Measurements from ENCODE around the gene SBNO2. TPM values are rescaled to one million over a fixed set of nuclear protein-coding genes. Genes with fewer than 3 reads are reported as not detected.

The SBNO2 gene
- total RNA-seq, 6 experiments from 2014 or later, result 21.5 to 54.4 (median 25.5) TPM

DNA sequence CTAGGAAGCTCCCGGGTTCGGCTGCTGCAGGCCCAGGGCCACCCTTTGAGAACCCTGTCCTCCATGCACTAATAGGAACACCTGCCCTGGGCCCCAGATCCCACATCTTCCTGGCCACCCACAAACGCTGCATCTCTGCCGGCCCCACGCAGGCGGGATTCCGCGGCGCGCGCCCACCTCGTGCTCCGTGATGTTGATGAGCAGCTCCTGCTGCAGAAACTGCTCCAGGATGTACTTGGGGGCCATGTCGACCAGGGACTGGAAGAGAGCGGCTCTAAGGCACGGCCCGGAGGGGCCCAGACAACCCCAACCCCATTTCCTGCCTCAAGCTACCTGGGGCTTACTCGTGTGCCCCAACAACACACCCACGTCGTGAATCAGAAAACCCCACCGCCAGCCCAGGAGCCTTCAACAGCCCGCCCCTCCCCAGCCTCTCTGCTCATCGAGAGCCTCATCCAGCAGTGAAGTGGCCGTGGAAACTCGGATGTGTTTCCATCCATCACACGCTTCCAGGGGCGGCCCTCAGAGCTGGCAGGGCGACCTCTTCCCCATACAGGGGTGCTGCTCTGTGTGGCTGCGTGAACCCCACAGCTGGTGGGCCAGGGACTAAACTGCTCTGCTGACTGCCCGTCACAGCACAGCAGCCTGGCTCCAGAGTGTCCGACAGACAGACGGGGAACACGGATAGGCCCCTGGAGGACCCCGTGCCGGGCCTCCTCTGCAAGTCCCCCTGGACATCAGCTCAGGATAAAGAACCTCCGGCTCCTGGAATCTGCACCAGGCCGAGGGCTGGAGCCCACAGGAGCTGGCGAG, 83.1 kb downstream of the SBNO2 start:
- Histone ChIP-seq H3K9me3 (no peaks in the 10 kb centered on the region), H3K36me3 (peaks cover 0 to 44% (median 19%) of the 10 kb centered on the region in 4 donors), H3K4me3 (no peak overlapping the region), H3K27ac (no peak overlapping the region), H3K4me1 (peaks cover 0 to 17% (median 6%) of the 10 kb centered on the region in 4 donors), H3K27me3 (no peaks in the 10 kb centered on the region)
- intact Hi-C loops (cut with DNase I), result no loop called here
- TF ChIP-seq POLR2A (IDR thresholded peaks at IDR 0.05), result no peak
- TF ChIP-seq, protein P1, sequence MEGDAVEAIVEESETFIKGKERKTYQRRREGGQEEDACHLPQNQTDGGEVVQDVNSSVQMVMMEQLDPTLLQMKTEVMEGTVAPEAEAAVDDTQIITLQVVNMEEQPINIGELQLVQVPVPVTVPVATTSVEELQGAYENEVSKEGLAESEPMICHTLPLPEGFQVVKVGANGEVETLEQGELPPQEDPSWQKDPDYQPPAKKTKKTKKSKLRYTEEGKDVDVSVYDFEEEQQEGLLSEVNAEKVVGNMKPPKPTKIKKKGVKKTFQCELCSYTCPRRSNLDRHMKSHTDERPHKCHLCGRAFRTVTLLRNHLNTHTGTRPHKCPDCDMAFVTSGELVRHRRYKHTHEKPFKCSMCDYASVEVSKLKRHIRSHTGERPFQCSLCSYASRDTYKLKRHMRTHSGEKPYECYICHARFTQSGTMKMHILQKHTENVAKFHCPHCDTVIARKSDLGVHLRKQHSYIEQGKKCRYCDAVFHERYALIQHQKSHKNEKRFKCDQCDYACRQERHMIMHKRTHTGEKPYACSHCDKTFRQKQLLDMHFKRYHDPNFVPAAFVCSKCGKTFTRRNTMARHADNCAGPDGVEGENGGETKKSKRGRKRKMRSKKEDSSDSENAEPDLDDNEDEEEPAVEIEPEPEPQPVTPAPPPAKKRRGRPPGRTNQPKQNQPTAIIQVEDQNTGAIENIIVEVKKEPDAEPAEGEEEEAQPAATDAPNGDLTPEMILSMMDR (IDR thresholded peaks at IDR 0.05), result no peak
- ATAC-seq (no peak), DNase-seq (peak in 1 of 3 donors; percentile 24)
- 93% methylated on average over 6 of the region's 38 CpGs for WGBS (ENCODE audit: insufficient coverage, low coverage, low lambda C conversion rate, missing lambda C conversion rate)

DNA sequence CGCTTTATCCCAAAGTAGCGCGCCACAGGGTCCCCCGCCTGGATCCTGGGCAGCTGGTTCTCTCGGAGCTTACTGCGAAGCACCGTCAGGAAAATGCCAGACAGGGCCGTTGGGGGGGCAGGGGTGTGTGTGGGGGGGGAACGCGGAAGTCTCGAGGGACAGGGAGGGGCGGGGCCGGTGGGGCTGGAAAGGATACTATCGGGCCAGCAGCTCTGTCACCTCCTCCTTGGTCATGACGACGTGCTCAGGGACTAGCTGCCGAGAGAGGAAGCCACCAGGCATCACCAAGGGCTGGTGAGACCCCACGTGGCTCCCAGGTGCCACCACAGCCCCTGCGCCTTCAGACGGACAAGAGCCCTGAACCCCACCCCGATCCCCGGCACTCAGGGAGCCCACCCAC, 84.2 kb downstream of the SBNO2 start:
- DNase-seq (peak in 1 of 3 donors; percentile 31), ATAC-seq (no peak)
- H3K27me3 ChIP-seq, result no peaks in the 10 kb centered on the region
- TF ChIP-seq, protein P1 (IDR thresholded peaks at IDR 0.05), result no peak
- no peak for TF ChIP-seq POLR2A (IDR thresholded peaks at IDR 0.05)
- H3K36me3 ChIP-seq, result peaks cover 0 to 44% (median 19%) of the 10 kb centered on the region in 4 donors
- no peaks in the 10 kb centered on the region for H3K9me3 ChIP-seq
- H3K4me3 ChIP-seq, result no peak overlapping the region
- WGBS (ENCODE audit: insufficient coverage, low coverage, low lambda C conversion rate, missing lambda C conversion rate), result 63% methylated on average over 14 of the region's 22 CpGs
- no peak overlapping the region for H3K27ac ChIP-seq
- intact Hi-C loops (cut with DNase I), result no loop called here
- H3K4me1 ChIP-seq, result peaks cover 0 to 12% (median 4%) of the 10 kb centered on the region in 4 donors

DNA sequence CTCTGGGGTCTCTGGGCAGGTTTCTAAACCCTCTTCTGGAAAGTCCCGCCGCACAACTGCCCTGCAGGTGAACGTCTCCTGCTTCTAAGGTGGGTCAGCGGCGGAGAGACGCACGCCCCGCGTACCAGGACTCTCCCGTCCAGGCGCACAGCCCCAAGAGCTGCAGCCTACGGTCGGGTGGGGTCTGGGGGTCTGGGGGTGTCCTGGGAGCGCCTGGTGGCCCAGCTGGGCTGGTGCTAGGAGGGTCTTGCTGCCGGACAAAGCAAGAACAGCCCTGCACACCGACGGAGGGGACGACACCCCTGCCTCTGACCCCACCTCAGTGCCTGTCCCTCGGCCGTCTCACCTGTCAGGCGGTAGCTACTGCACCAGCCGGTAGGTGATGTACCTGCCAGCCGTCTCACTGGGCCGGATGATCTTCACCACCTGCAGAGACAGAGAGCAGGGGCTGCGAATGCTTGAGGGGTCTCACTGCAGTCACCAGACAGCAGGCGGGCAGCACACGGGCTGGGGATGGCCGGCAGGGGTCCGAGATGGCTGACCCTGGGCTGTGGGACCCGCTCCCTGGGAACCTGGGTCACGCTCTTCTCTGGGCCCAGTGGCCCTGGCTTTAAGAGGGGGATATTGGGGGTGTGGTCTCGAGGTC, 84.8 kb downstream of the SBNO2 start:
- Histone ChIP-seq H3K4me3 (no peak overlapping the region), H3K9me3 (no peaks in the 10 kb centered on the region), H3K36me3 (peaks cover 0 to 44% (median 19%) of the 10 kb centered on the region in 4 donors), H3K4me1 (peaks cover 0 to 12% (median 4%) of the 10 kb centered on the region in 4 donors), H3K27ac (no peak overlapping the region), H3K27me3 (no peaks in the 10 kb centered on the region)
- WGBS (ENCODE audit: insufficient coverage, low coverage, low lambda C conversion rate, missing lambda C conversion rate), result 50% methylated on average over 11 of the region's 32 CpGs
- peak in 1 of 3 donors; percentile 26 for DNase-seq
- ATAC-seq, result no peak
- intact Hi-C loops (cut with DNase I), result no loop called here
- no peak for TF ChIP-seq POLR2A (IDR thresholded peaks at IDR 0.05)
- TF ChIP-seq, protein P1 (IDR thresholded peaks at IDR 0.05), result no peak

DNA sequence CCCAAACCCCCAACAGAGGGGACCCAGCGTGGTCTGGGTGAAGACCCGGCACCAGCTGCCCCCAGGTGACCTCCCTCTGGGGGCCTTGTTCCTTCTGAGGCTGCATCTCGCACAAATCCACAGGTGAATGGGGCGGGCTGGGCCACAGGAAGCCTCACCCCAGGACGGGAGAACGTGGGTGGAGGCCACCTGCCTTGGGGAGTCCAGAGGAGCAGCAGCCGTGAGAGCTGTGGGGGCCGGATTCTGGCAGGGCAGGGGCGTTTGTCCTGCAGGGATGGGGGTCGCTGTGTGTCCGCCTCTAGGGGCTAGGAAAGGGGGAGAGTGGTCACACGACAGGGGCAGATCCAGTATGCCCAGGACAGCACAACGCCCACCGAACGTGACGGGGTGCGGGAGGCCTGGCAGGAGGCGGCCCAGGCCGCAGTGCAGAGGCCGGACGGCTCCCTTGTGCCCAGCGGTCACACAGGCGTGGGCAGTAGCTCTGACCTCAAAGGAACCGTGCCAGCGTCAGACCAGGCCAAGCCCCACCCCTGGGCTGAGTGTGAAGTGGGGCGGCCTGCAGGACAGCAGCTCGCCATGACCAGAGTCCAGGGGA, 85.6 kb downstream of the SBNO2 start:
- ATAC-seq (peak in 3 of 4 donors; percentile 2 to 38 (median 27)), DNase-seq (no peak)
- Histone ChIP-seq H3K4me1 (peaks cover 0 to 6% (median 3%) of the 10 kb centered on the region in 4 donors), H3K27me3 (no peaks in the 10 kb centered on the region), H3K4me3 (no peak overlapping the region), H3K36me3 (peaks cover 0 to 44% (median 19%) of the 10 kb centered on the region in 4 donors), H3K9me3 (no peaks in the 10 kb centered on the region), H3K27ac (peak overlapping the region in 1 of 3 donors; percentile 37)
- intact Hi-C loops (cut with DNase I), result no loop called here
- 46% methylated on average over 7 of the region's 27 CpGs for WGBS (ENCODE audit: insufficient coverage, low coverage, low lambda C conversion rate, missing lambda C conversion rate)
- TF ChIP-seq, protein P1 (IDR thresholded peaks at IDR 0.05), result no peak
- no peak for TF ChIP-seq POLR2A (IDR thresholded peaks at IDR 0.05)

Data from right lobe of liver (tissue), 6 donors.